ENCODE data around the gene GABRD. TPM values are rescaled to one million over a fixed set of nuclear protein-coding genes. Genes with fewer than 3 reads are reported as not detected.
A peak's percentile ranks its signal among the peaks of the same experiment; 100 is the strongest.

The GABRD gene
- total and polyA plus RNA-seq, 2 of the 13 experiments (the other 11 are each of a cell fraction or from before 2014, with no cell fraction given), result not detected

- TF ChIP-seq ZBTB40 (IDR thresholded peaks at IDR 0.05), result no peak
- TF ChIP-seq ZBTB40 (CRISPR knock-in tag; IDR thresholded peaks at IDR 0.05), result 0 out of 2 replicates have a peak, but pooled peaks have one; percentile 22
- peak; percentile 94 for TF ChIP-seq ZNF687 (CRISPR knock-in tag; IDR thresholded peaks at IDR 0.05)
- no peak for TF ChIP-seq SIN3B (IDR thresholded peaks at IDR 0.05; ENCODE audit: low read length)
- TF ChIP-seq ZBTB25 (CRISPR knock-in tag; IDR thresholded peaks at IDR 0.05), result no peak
- peak; percentile 36; the same call in 1 of the 2 replicates for TF ChIP-seq ZNF609 (CRISPR knock-in tag; IDR thresholded peaks at IDR 0.05; ENCODE audit: borderline replicate concordance)
- TF ChIP-seq HOXA3 (CRISPR knock-in tag; IDR thresholded peaks at IDR 0.05), result peak; percentile 52
- TF ChIP-seq MZF1 (CRISPR knock-in tag; IDR thresholded peaks at IDR 0.05; ENCODE audit: borderline replicate concordance), result no peak
- TF ChIP-seq REXO4 (CRISPR knock-in tag; IDR thresholded peaks at IDR 0.05; ENCODE audit: borderline replicate concordance), result no peak
These were observed 32.5 kb upstream of the GABRD start (continued) for GRCh38 chr1:1986451-1987141.

Data from HepG2 (cell line).